Natural killer cell treated with Interleukin-12 subunit alpha and Interleukin-12 subunit beta and Interleukin-15 and Interleukin-18, amount 100 ng/mL, for 72 hours (primary cell): ENCODE measurements around the gene PDE1A. TPM values are rescaled to one million over a fixed set of nuclear protein-coding genes. Genes with fewer than 3 reads are reported as not detected.
"Not testable (repeated sequence)": the region's sequence is repeated elsewhere in the genome, so short reads cannot be mapped to it uniquely, and the experiment has no call there.

Experiments
- ATAC-seq, 2 donors: fragments of 150-1000 bp; cut with Tn5 transposase in 1 of 2; sonication (Bioruptor Pico), chemical (Tn5 transposase) in 1 of 2; 2 replicates each; pipeline ENCODE4 v1.10.0; 2021
- DNase-seq: peaks from one replicate; pipeline ENCODE4 v3.0.0; 2022; ENCODE audit warnings: low spot score
- H3K27ac Mint-ChIP-seq, 2 donors: 1 replicate in 1 of 2; 2 replicates in 1 of 2; pipeline ENCODE4 v1.8.0; 2022; ENCODE audit warnings: mixed read lengths in 2 of 2, mild to moderate bottlenecking in 1 of 2, moderate library complexity in 1 of 2
- H3K27me3 Mint-ChIP-seq, 2 donors: 1 replicate in 1 of 2; 2 replicates in 1 of 2; pipeline ENCODE4 v1.8.0; 2022; ENCODE audit warnings: mixed read lengths in 2 of 2
- H3K36me3 Mint-ChIP-seq: one replicate; pipeline ENCODE4 v1.8.0; 2022; ENCODE audit warnings: mixed read lengths
- H3K4me1 Mint-ChIP-seq, 2 donors: 1 replicate in 1 of 2; 2 replicates in 1 of 2; pipeline ENCODE4 v1.8.0; 2022; ENCODE audit warnings: low read depth in 2 of 2, mixed read lengths in 2 of 2, mild to moderate bottlenecking in 1 of 2
- H3K4me3 Mint-ChIP-seq: one replicate; pipeline ENCODE4 v1.8.0; 2022; ENCODE audit warnings: mixed read lengths
- H3K9me3 Mint-ChIP-seq: 2 replicates; pipeline ENCODE4 v1.8.0; 2022; ENCODE audit warnings: mixed read lengths
- total RNA-seq, 2 donors: library from RNA; stranded (reverse); gene quantifications; one replicate each; pipeline ENCODE4 v1.2.3, GENCODE V29; 2022

The PDE1A gene
- total RNA-seq, 2 donors from 2014 or later: not detected

DNA sequence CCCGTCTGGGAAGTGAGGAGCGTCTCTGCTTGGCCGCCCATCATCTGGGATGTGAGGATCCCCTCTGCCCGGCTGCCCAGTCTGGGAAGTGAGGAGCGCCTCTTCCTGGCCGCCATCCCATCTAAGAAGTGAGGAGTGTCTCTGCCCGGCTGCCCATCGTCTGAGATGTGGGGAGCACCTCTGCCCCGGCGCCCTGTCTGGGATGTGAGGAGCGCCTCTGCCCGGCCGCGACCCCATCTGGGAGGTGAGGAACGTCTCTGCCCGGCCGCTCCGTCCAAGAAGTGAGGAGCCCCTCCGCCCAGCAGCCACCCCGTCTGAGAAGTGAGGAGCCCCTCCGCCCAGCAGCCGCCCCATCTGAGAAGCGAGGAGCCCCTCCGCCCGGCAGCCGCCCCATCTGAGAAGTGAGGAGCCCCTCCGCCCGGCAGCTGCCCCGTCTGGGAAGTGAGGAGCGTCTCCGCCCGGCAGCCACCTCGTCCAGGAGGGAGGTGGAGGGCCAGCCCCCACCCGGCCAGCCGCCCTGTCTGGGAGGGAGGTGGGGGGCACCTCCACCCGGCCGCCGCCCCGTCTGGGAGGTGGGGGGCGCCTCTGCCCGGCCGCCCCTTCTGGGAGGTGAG, 40.5 kb downstream of the PDE1A start:
- Mint-ChIP-seq H3K36me3 (peaks cover 16% of the 10 kb centered on the region), H3K9me3 (peaks cover 19% of the 10 kb centered on the region)
- H3K27ac Mint-ChIP-seq, H3K4me1 Mint-ChIP-seq, ATAC-seq, H3K4me3 Mint-ChIP-seq, DNase-seq, H3K27me3 Mint-ChIP-seq: not testable (repeated sequence)

DNA sequence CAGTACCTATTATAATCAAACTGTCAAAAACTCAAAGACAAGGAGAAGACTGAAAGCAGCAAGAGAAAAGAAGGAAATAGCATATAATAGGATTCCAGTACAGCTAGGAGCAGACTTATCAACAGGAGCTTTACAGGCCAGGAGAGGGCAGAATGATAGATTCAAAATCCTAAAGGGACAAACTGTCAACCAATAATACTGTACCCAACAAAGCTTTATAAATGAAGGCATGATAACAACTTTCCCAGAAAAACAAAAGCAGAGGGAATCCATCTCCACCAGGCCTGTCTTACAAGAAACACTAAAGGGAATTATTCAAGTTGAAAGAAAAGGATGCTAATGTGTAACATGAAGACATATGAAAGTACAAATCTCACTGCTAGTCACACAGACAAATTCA, 42.0 kb downstream of the PDE1A start:
- Mint-ChIP-seq H3K27me3 (no peaks in the 10 kb centered on the region), H3K9me3 (peaks cover 19% of the 10 kb centered on the region), H3K36me3 (peaks cover 16% of the 10 kb centered on the region), H3K4me3 (no peak overlapping the region), H3K4me1 (no peaks in the 10 kb centered on the region), H3K27ac (no peak overlapping the region)
- ATAC-seq (no peak), DNase-seq (no peak)

DNA sequence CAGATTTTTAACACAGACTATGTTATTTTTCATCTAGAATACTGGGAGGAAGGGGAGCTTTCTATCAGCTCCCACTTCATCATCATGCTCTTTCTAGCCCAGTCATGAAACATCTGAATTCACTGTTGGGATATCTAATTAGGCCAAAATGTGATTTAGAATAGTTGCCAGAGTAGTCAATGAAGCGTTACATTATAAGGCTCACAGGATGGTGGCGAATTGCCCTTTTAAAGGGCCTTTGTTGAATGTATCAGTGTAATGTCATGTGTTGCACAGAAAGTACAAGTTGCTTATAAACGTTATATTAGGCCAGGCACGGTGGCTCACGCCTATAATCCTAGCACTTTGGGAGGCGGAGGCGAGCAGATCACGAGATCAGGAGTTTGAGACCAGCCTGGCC, 45.6 kb downstream of the PDE1A start:
- peaks cover 27% of the 10 kb centered on the region for H3K9me3 Mint-ChIP-seq
- no peak overlapping the region for H3K27ac Mint-ChIP-seq
- DNase-seq: no peak
- no peak overlapping the region for H3K4me3 Mint-ChIP-seq
- ATAC-seq: no peak
- no peaks in the 10 kb centered on the region for H3K4me1 Mint-ChIP-seq
- H3K27me3 Mint-ChIP-seq: no peaks in the 10 kb centered on the region
- peaks cover 16% of the 10 kb centered on the region for H3K36me3 Mint-ChIP-seq

GRCh38 chr2:182379241-182379640, 47.6 kb downstream of the PDE1A start:
- DNase-seq: no peak
- Mint-ChIP-seq H3K9me3 (peaks cover 23% of the 10 kb centered on the region), H3K27me3 (no peaks in the 10 kb centered on the region), H3K27ac (no peak overlapping the region), H3K4me3 (no peak overlapping the region), H3K36me3 (peaks cover 5% of the 10 kb centered on the region), H3K4me1 (no peaks in the 10 kb centered on the region)
- no peak for ATAC-seq

- Mint-ChIP-seq H3K4me1 (no peaks in the 10 kb centered on the region), H3K27me3 (no peaks in the 10 kb centered on the region), H3K4me3 (no peak overlapping the region), H3K36me3 (peaks cover under 1% of the 10 kb centered on the region), H3K27ac (no peak overlapping the region), H3K9me3 (peaks cover 20% of the 10 kb centered on the region)
- no peak for ATAC-seq
- DNase-seq: no peak
Observed at GRCh38 chr2:182378759-182379158, 48.1 kb downstream of the PDE1A start.

DNA sequence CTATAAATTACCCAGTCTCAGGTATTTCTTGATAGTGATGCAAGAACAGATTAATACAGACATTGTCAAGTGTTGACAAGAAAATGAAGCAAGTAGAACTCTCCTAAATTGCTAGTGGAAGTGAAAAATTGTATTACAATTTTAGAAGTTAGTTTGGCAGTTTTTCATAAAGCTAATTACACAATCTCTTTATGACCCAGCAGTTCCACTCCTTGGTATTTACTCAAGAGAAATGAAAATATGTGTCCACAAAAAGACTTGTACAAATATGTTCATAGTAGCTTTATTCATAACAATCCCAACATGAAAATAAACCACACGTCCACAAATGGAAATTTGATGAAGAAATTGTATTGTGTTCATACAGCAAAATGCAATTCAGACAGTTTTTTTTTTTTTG, 49.4 kb downstream of the PDE1A start:
- Mint-ChIP-seq H3K4me3 (no peak overlapping the region), H3K27ac (no peak overlapping the region), H3K36me3 (no peaks in the 10 kb centered on the region), H3K4me1 (no peaks in the 10 kb centered on the region), H3K9me3 (peaks cover 20% of the 10 kb centered on the region), H3K27me3 (no peaks in the 10 kb centered on the region)
- DNase-seq (no peak), ATAC-seq (no peak)

GRCh38 chr2:182375862-182376261, 51.0 kb downstream of the PDE1A start:
- DNase-seq (no peak), ATAC-seq (no peak)
- Mint-ChIP-seq H3K27ac (no peak overlapping the region), H3K36me3 (no peaks in the 10 kb centered on the region), H3K9me3 (peaks cover 17% of the 10 kb centered on the region), H3K4me3 (no peak overlapping the region), H3K27me3 (no peaks in the 10 kb centered on the region), H3K4me1 (no peaks in the 10 kb centered on the region)

DNA sequence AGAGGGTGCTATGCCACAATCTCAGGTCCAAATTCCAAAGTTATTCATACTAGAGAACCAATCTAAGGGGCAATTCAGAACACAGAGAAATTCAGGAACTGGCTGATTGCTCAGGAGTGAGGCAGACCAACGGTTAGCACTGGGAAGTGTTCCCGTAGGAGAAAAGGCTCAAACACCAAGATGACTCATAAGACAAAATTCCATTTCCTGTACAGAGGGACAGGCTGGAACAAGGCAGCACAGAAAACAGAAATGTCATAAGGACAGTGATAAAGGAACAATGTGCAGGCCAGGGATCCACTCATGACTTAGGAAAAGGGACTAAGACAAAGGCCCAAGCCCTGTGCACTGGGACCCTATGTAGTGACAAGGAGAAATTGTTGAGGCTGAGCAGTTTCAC, 54.2 kb downstream of the PDE1A start:
- H3K36me3 Mint-ChIP-seq: no peaks in the 10 kb centered on the region
- DNase-seq (no peak), ATAC-seq (no peak)
- H3K4me1 Mint-ChIP-seq: no peaks in the 10 kb centered on the region
- H3K9me3 Mint-ChIP-seq: peaks cover 24% of the 10 kb centered on the region
- no peak overlapping the region for H3K4me3 Mint-ChIP-seq
- no peak overlapping the region for H3K27ac Mint-ChIP-seq
- no peaks in the 10 kb centered on the region for H3K27me3 Mint-ChIP-seq

- no peak overlapping the region for H3K27ac Mint-ChIP-seq
- H3K36me3 Mint-ChIP-seq: no peaks in the 10 kb centered on the region
- peaks cover 18% of the 10 kb centered on the region for H3K9me3 Mint-ChIP-seq
- H3K4me1 Mint-ChIP-seq: no peaks in the 10 kb centered on the region
- H3K4me3 Mint-ChIP-seq: no peak overlapping the region
- ATAC-seq (no peak), DNase-seq (no peak)
- H3K27me3 Mint-ChIP-seq: no peaks in the 10 kb centered on the region
Observed at GRCh38 chr2:182368996-182369395, 57.8 kb downstream of the PDE1A start.

DNA sequence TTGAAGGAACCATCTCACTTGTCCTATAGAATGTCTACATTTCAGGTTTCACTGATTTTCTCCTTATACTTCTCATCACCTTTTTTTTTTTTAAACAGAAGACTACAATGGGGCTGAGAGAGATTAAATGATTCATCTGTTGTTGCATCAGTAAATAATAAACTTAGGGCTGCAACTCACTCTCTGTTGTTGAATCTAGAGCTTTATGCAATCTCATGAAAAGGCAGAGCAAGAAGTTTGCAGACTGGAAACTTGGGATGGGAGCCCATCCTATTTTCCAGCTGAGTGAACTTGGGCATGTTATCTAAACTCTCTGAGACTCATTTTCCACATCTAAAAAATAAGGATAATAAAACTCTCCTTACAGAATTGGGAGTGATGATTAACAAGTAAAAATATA, 58.4 kb downstream of the PDE1A start:
- Mint-ChIP-seq H3K27me3 (no peaks in the 10 kb centered on the region), H3K4me3 (no peak overlapping the region), H3K9me3 (peaks cover 15% of the 10 kb centered on the region), H3K27ac (no peak overlapping the region), H3K36me3 (no peaks in the 10 kb centered on the region), H3K4me1 (no peaks in the 10 kb centered on the region)
- ATAC-seq: no peak
- DNase-seq: no peak

- Mint-ChIP-seq H3K4me1 (no peaks in the 10 kb centered on the region), H3K9me3 (peaks cover 14% of the 10 kb centered on the region), H3K36me3 (no peaks in the 10 kb centered on the region), H3K4me3 (no peak overlapping the region), H3K27ac (no peak overlapping the region), H3K27me3 (no peaks in the 10 kb centered on the region)
- no peak for ATAC-seq
- DNase-seq: no peak
Observed at GRCh38 chr2:182367401-182367800, 59.4 kb downstream of the PDE1A start.

- Mint-ChIP-seq H3K9me3 (peaks cover 14% of the 10 kb centered on the region), H3K36me3 (no peaks in the 10 kb centered on the region), H3K27ac (no peak overlapping the region), H3K4me3 (no peak overlapping the region), H3K27me3 (no peaks in the 10 kb centered on the region), H3K4me1 (no peaks in the 10 kb centered on the region)
- ATAC-seq (no peak), DNase-seq (no peak)
Observed at GRCh38 chr2:182366628-182367027, 60.2 kb downstream of the PDE1A start.

- peaks cover 14% of the 10 kb centered on the region for H3K9me3 Mint-ChIP-seq
- H3K36me3 Mint-ChIP-seq: no peaks in the 10 kb centered on the region
- H3K27me3 Mint-ChIP-seq: no peaks in the 10 kb centered on the region
- H3K4me3 Mint-ChIP-seq: no peak overlapping the region
- DNase-seq (no peak), ATAC-seq (no peak)
- no peak overlapping the region for H3K27ac Mint-ChIP-seq
- H3K4me1 Mint-ChIP-seq: no peaks in the 10 kb centered on the region
Observed at GRCh38 chr2:182365855-182366254, 61.0 kb downstream of the PDE1A start.

- DNase-seq: no peak
- Mint-ChIP-seq H3K9me3 (peaks cover 15% of the 10 kb centered on the region), H3K4me1 (no peaks in the 10 kb centered on the region), H3K27ac (no peak overlapping the region), H3K27me3 (no peaks in the 10 kb centered on the region), H3K36me3 (no peaks in the 10 kb centered on the region), H3K4me3 (no peak overlapping the region)
- ATAC-seq: no peak
Observed at GRCh38 chr2:182361477-182361876, 65.4 kb downstream of the PDE1A start.

DNA sequence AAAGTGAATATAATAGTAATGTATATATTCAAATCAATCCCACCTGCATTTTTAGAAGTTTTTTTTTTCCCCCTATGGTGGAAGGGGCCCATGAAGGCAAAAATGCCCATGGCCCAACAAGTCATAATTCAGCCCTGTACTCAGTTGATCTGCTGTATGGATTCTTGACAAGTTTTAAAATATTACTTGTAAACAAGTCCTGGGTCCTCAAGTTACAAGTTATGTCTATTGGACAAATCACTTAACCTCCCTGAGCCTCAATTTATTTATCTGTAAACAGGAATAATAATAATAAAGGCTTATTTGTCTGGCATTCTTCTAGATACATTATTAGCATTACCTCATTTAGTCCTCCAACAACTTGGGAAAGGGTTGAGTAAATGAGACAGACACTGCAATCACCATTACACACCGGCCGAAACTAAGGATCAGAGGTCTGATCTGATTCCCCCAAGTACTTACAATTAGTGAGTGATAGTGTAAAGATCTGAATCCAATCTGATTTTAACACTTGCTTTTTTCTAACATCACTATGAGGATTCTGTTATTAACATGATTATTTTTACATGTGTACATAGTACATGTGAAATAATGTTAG, 66.1 kb downstream of the PDE1A start:
- no peak overlapping the region for H3K27ac Mint-ChIP-seq
- no peak for ATAC-seq
- H3K27me3 Mint-ChIP-seq: no peaks in the 10 kb centered on the region
- H3K36me3 Mint-ChIP-seq: no peaks in the 10 kb centered on the region
- H3K4me3 Mint-ChIP-seq: no peak overlapping the region
- no peaks in the 10 kb centered on the region for H3K4me1 Mint-ChIP-seq
- no peak for DNase-seq
- H3K9me3 Mint-ChIP-seq: peaks cover 15% of the 10 kb centered on the region
